ENCODE data around the gene GNG7.
"Not testable (repeated sequence)": the region's sequence is repeated elsewhere in the genome, so short reads cannot be mapped to it uniquely, and the experiment has no call there.

The GNG7 gene

GRCh38 chr19:2547721-2548120 lies 154.8 kb downstream of the GNG7 start:
- no peak for DNase-seq

DNA sequence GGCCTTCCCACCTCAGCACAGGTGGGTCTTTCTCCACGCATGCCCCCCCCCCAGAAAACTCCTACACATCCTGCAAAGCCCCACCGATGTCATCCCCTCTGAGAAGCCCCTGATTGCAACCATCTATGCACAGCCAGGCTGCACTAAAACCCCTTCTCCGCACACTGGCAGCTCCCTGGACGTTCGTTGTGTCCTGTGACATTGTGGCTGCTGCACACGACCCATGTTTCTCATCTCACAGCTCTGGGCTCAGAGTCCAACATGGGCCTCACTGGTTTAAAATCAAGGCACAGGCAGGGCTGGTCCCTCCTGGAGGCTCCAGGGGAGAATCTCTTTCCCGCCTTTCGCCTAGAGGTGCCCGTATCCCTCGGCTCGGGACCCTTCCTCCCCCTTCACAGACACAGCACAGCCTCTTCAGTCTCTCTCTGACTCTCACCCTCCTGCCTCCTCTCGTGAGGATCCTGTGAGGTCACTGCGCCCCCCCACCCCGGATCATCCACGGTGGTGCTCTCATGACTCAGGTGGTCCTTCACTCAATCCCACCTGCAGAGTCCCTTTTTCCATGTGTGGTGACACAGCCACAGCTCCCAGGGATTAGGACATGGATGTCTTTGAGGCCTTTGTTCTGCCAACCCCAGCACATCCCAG lies 155.3 kb downstream of the GNG7 start:
- DNase-seq, result no peak

DNA sequence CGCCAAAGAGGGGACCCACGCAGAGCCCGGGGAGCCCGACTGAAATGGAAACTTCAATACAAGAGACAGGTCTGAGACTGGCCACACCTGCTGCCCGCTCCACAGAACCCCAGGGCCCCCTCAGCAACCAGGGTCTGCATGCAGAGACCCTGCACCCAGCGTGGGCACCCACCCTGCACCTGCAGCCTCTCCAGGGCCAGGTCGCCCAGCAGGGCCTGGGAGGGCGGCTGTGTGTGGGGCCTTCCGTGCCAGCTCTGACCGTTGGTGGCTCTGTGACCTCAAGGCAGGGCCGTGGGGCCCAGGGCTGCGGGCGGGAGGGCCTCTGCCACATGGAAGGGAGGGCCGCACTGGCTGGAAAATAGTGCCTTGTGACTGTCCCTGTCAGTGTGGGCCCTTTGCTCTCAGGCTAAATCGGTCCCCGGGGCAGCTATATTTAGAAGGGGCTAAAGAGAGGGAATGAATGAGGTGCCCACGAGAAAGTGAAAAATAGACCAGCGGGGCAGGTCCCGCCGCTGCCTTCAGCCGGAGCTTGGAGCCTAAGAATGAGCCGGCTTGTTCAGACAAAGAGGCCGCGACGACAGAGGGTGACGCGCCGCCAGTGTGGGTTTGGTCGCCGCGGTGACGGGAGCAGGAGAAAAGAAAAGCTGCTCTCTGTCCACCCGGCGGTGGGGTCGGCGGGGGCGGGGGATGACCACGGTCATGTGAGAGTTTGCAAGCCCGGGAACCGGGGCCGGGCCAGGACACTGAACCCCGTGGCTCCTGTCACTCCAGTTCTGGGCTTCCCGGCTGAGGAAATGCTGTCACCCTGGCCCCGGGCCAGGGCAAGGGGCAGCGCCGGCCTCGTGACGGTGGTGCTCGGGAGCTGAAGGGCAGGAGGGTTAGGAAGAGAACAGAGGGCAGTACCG lies 156.1 kb downstream of the GNG7 start:
- no peak for DNase-seq

DNA sequence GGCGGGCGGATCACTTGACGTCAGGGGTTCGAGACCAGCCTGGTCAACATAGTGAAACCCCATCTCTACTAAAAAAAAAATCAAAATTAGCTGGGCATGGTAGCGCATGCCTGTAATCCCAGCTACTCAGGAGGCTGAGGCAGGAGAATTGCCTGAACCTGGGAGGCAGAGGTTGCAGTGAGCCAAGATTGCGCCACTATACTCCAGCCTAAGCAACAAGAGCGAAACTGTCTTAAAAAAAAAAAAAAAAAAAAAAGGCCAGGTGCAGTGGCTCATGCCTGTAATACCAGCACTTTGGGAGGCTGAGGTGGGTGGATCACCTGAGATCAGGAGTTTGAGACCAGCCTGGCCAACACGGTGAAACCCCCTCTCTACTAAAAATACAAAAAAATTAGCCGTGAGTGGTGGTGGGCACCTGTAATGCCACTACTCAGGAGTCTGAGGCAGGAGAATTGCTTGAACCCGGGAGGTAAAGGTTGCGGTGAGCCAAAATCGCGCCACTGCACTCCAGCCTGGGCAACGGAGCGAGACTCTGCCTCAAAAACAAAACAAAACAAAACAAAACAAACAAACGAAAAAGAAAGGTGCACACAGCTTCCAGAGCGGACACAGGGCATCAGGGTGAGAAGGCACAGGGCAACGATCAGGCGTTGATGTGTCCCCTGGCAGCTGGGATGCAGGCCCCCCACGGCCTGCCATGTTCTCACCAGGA lies 156.9 kb downstream of the GNG7 start:
- DNase-seq, result not testable (repeated sequence)

DNA sequence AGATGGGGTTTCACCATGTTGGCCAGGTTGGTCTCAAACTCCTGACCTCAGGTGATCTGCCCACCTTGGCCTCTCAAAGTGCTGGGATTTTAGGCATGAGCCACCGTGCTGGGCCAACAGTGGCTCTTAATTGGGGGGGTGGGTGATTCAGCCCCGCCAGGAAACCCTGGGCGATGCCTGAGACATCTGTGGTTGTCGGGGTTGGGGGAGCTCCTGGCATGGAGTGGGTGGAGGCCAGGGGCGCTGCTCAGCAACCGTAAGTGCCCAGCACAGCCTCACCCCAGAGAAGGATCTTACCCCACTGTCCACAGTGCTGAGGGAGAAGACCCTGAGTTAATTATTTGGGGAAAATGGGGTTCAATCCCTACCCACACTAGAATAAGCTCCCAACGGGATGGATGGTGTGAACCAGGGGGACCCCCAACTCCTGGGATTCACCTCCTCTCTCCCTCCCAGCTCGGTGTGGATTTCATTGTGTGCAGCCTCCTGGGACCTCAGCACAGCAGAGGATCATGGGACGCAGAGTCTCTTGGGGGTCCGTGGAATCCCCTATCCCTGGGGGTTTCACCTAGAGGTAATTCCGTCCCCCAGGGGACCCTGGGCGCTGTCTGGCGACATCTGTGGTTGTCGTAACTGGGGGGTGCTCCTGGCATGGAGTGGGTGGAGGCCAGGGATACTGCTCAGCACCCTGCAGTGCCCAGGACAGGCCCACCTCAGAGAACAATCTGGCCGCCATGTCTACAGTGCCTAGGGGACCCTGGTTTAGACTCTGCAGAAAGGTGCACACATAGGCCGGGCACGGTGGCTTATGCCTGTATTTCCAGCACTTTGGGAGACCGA lies 157.7 kb downstream of the GNG7 start:
- no peak for DNase-seq

- peak; percentile 94 for DNase-seq
These were observed 158.7 kb downstream of the GNG7 start for GRCh38 chr19:2543463-2544442.

DNA sequence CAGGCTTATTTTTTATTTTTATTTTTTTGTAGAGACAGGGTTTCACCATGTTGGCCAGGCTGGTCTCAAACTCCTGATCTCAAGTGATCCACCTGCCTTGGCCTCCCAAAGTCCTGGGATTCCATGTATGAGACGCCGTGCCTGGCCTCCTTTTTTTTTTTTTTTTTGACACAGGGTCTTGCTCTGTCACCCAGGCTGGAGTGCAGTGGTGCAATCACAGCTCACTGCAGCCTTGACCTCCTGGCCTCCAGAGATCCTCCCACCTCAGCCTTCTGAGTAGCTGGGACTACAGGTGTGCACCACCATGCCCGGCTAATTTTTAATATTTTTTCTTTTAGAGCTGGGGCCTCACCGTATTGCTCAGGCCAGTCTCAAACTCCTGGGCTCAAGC lies 159.4 kb downstream of the GNG7 start:
- not testable (repeated sequence) for DNase-seq

GRCh38 chr19:2542341-2543069 lies 160.0 kb downstream of the GNG7 start:
- DNase-seq, result no peak

DNA sequence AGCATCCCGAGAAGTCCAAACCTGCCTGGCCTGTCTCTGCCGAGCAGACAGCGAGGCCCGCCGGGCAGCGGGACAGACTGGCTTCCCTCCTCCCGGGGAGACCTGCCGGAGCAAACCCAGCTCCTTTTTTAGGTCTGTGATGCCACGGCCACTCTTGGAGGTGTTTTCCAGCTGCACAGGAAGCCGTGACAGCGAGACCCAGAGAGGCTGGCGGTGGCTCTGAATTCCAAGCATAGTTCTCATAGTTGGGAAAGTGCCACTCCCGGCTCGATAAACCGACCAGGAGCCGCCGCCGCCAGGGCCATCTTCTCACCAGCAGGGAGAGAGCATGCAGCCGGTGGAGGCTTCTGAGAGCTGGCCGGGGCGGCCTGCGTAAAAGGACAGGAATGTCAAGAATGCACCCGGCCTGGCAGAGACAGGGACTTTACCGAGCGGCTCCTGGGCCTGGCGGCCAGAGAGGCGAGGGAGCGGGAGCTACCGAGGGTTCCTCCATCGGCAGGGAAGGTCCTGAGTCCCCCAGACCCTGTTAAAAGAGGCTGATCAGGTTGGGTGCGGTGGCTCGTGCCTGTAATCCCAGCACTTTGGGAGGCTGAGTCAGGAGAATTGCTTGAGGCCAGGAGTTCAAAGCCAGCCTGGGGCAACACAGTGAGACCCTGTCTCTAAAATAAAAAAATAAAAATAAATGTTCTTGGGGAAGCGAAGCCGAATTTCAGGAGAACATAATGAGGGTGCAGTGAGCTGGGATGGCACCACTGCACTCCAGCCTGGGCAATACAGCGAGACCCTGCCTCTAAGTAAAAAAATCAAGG lies 161.6 kb downstream of the GNG7 start:
- DNase-seq, result peak; percentile 98

- DNase-seq, result no peak
These were observed 162.2 kb downstream of the GNG7 start for GRCh38 chr19:2540251-2540645.

DNA sequence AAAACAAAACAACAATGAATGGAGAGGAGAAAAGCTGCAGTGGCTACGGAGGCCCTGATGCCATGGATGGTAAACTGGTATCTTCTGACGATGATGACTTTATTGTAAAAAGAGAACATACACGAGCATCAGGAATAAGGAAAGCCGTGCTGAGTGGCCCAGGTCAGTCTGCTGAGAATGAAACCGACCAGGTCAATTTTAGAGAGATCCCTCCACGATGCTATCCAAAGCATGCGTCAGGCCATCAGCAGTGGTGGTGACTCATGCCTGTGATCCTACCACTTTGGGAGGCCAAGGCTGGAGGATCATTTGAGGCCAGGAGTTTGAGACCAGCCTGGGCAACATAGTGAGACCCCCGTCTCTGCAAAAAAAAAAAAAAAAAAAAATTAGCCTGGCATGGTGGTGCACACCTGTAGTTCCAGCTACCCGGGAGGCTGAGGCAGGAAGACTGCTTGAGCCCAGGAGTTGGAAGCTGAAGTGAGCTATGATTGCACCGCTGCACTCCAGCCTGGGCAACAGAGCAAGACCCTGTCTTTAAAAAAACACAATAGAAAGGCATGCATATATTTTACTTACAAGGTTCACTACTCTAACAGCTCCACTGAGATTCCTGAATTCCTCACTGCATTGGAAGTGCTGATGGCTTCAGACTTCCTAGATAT lies 164.3 kb downstream of the GNG7 start:
- DNase-seq, result no peak

GRCh38 chr19:2537584-2537983 lies 164.9 kb downstream of the GNG7 start:
- DNase-seq, result not testable (repeated sequence)

GRCh38 chr19:2536461-2536860 lies 166.0 kb downstream of the GNG7 start:
- DNase-seq, result no peak

- DNase-seq, result no peak
These were observed 168.0 kb downstream of the GNG7 start for GRCh38 chr19:2534423-2535013.

DNA sequence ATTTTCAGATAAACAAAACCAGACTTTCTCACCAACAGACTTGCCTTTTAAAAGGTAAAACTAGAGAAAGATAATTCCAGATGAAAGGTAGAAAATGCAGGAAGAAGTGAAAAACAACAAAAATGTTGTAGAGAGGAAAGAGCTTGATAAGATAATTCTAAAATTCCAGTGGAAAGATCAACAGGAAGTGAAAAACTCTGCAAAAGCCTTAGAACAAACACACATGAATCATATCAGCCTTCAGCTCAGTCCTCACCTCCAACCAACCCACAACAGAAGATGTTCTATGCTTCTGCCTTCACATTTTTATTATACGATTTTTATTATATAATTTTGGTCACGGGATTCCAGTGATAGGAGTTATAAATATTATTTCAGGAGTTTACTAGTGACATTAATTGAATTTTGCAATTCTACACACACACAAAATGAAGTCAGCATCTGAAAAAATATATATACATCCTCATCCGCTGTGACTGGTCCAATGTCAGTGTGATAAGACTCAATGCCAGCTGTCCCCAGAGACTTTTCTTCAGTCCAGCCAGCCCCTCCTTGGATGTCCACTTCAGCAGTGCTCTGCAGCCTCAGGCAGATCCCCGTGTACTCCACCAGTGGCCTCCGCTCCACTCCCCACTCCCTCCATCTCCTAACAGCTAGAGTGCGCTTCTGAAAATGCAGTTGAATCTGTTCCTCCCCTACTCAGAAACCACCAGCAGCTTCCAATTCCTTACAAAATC lies 168.6 kb downstream of the GNG7 start:
- DNase-seq, result no peak

DNA sequence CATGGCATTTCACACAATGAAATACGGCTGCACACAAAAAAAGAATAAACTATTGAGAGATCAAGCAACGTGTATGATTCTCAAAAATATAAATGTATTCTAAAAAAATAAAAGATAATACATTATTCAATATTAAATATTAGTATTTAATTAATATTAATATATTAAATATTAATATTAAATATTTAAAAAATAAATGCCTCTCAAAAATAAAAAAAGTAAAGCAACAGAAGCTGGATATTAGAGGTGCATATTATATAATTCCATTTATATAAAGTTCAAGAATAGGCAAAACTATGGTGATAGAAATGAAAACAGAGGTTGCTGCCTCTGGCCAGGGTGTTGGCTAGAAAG lies 169.4 kb downstream of the GNG7 start:
- no peak for DNase-seq

DNA sequence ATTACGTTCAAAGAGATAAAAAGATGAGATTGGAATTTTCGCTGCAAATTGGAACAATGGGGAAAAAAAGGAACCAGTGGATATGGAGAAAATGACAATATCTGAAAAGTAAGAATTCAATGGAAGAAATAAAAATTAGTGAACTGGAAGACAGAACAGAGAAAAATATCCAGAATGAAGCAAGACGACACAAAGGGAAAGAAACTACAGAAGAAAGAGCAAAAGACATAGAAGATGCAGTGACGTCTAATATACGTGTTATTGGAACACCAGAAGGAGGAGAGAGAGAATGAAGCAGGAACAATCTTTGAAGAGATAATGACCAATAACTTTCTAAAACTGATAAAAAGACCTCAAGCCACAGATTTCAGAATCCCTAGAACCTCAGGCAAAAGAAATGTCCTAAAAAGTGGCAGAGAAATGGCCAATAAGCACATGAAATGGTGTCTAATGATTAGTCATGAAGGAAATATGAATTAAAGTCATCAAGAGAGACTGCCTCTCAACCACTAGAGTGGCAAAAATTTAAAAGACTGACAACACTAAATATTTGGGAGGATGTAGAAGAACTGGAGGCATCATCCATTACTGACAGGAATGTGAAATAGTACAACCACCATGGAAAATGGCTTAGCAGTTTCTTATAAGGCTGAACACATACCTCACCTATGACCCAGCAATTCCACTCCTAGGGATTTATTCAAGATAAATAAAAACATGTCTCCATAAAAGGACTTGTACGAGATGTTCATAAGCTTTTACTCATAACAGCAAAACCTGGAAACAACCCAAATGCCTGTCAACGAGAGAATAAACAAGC lies 170.0 kb downstream of the GNG7 start:
- no peak for DNase-seq

Measured in T1000 (cell line).